Stimulated activated CD4-positive, alpha-beta T cell treated with anti-CD3 and anti-CD28 coated beads, Interleukin-15, amount 100 ng/mL, for 1 hour (primary cell): ENCODE results near the gene TMEM45B.
"Not testable (repeated sequence)": the region's sequence is repeated elsewhere in the genome, so short reads cannot be mapped to it uniquely, and the experiment has no call there.

Experiments
- DNase-seq, 2 donors: peaks; one replicate each; pipeline ENCODE4 v3.0.0-alpha.2; 2020; ENCODE audit warnings: low read depth in 1 of 2, low spot score in 1 of 2

Gene TMEM45B

DNA sequence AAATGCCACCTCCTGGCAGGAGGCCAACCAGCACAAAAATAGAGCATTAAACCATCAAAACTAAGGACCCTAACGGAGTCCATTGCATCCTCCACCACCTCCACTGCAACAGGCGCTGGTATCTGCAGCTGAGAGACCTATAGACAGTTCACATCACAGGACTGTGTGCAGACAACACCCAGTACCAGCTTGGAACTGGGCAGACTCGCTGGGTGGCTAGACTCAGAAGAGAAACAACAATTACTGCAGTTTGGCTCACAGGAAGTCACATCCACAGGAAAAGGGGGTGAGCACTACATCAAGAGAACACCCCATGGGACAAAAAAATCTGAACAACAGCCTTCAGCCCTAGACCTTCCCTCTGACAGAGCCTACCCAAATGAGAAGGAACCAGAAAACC, 11.6 kb upstream of the TMEM45B start:
- no peak for DNase-seq

DNA sequence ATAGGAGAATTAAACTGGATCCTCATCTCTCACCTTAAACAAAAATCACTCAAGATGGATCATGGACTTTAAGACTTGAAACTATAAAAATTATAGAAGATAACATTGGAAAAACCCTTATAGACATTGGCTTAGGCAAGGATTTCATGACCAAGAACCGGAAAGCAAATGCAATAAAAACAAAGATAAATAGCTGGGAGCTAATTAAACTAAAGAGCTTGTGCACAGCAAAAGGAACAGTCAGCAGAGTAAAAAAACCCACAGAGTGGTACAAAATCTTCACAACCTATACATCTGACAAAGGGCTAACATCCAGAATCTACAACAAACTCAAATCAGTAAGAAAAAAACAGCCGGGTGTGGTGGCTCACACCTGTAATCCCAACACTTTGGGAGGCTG, 7.4 kb upstream of the TMEM45B start:
- DNase-seq = not testable (repeated sequence)

DNA sequence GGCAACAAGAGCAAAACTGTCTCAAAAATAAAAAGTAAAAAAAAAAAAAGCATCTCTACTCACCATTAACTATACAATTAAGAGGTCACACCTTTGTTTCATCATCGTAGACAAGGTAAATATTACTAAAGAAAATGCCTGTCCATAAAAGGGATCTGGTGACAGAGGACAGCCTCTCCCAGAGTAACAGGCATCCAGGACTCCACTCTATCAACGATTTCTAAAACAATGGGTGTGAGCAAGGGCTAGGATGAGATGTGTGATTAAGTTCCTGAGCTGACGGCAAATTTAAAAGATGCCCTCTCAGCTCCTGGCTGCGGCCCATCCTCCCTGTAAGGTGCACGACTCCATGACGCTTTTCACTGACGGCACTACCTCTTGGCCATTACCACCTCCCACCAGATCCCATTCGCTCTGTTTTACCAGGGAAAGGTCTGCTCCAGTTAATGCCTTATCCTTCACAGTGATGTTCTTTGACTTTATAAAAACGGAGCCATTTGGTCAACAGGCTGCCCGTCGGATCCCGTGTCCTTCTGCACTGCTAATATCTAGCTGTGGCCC, 2.3 kb upstream of the TMEM45B start:
- no peak for DNase-seq

DNA sequence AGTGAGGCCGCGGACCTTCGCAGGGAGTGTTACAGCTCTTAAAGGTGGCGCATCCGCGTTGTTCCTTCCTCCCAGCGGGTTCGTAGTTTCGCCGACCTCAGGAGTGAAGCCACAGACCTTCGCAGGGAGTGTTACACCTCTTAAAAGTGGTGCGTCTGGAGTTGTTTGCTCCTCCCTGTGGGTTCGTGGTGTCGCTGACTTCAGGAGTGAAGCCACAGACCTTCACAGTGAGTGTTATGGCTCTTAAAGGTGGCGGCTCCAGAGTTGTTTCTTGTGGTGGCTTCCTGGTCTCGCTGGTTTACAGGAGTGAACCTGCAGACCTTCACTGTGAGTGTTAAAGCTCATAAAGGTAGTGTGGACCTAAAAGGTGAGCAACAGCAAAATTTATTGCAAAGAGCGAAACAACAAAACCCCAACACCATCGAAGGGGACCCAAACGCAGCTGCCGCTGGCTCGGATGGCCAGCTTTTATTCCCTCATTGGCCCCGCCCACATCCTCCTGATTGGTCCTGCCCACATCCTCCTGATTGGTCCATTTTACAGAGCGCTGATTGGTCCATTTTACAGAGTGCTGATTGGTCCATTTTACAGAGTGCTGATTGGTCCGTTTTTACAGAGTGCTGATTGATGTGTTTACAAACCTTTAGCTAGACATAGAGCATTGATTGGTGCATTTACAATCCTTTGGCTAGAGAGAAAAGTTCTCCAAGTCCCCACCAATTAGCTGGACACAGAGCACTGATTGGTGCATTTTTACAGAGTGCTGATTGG, 1.2 kb upstream of the TMEM45B start:
- peak; percentile 58 to 64 for DNase-seq

DNA sequence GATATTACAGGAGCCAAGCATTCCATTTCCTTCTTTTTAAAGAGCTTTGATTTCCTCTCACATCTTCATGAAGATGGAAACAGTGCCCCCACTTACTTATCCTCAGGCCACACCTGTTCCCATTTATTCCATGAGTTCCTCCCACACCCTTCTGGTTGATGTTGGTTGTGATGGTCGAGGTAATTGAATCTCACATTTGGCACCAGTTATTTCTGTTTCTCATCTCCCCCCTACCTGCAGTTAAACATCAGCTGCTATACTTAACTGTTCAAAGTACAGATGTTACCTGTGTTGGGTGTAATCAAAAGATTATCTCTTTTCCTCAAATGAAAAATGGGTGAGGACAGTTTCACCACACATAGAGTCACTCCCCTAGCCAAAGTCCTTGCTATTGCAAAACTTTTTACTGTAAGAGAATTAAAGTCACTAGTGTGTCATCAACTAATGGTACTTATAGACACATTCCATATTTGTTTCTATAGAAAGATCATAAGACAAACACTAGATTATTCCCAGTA, 1.9 kb downstream of the TMEM45B start:
- no peak for DNase-seq

DNA sequence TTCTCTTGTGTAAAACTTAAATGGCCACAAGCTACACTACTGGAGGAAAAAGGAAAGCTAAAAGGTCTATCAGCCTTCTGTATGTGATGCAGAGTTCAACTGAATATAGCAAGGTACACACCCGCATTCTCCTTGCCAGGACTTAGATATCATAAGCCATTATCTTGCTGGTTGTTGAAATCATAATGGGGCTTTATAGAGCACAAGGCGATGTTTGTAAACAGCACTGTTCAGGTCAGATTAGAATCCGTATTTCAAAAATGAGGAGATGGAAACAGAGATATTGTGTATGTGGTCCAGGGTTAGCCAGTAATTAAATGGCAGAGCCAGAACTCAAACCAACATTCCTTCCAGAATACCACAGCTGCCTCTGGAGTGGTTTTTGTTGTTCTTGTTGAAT, 2.6 kb downstream of the TMEM45B start:
- DNase-seq = not testable (repeated sequence)

DNA sequence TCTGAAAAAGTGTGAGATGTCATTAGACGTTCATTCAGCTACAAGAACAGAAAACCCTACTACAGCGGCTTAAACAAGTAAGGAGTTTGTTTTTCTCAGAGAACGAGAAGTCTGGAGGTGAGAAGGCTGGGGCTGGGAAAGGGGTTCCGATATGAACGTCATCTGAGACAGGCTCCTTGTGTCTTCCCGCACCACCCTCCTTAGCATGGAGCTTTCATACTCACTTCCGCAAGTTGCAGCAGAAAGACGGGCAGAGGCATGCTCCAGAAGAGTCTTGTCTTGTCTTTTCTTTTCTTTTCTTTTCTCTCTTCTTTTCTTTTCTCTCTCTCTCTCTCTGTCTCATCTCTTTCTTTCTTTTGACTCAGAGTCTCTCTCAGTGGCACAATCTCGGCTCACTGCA, 3.6 kb downstream of the TMEM45B start:
- no peak for DNase-seq

DNA sequence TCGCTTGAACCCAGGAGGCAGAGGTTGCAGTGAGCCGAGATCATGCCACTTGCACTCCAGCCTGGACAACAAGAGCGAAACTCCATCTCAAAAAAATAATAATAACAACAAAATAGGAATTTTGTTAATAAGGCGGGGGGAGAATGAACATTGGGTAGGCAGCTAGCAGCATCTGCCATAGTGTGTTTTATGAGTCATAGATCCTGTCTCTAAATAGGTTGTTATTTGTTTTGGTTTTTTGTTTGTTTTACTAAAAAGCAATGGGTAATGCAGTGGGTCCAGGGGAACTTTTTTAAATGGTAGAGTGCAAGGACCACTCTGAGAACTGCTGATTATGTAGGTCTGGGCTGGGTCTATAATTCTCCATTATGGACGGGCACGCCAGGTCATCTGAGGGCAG, 4.6 kb downstream of the TMEM45B start:
- not testable (repeated sequence) for DNase-seq

DNA sequence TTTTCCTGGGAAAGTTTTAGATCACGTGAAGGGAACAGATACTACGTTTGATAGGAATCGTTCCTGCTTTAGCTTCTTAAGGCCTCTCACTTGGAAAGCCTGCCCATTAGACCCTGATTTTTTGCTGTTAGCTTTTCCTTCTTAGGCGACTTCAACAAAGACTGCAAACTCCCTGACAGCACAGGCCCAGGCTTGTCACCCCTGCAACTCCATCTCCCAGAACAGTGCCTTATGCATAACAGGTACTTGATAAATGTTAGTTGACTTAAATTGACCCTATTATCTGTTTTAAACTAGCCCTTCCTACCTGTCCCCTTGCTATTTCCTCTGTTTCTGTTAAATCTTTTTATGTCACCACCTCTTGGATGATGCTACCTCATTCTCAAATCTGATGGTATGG, 7.6 kb downstream of the TMEM45B start:
- DNase-seq = not testable (repeated sequence)

DNA sequence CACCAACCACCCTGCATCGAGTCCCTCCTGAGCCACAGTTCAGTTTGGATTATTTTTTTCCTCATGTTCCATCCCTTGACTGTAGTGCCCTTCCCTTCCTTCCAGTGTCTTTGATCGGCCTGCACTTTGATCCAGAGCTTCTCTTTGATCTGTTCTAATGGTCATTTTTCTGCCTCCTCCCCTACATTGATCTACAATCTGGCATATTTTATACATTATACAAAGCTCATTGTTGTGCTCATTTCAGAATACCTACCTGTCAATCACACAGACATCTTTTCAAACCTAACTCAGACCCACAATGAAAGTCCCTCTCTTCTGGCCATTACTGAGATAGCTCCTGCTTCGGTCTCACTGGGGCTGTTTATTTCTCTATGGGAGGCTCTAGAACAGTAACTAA, 8.2 kb downstream of the TMEM45B start:
- DNase-seq = not testable (repeated sequence)

DNA sequence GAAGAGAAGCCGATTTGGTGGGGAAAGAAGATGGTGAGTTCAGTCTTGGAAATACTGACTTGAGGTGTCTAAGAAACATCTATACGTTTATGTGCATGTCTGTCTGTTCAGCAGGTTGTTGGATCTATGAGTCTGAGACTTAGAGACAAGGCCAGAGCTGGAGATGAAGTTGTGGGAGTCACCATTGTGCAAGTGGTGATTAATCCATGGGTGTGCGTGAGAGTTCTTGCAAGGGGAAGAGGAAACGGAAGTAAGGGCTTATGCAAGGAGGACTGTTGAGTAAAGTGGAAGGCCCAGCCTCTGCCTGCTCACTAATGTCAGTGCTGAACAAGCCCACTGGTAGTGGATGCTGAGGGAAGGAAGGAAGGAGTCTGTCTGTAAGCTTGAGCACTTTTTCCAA, 9.7 kb downstream of the TMEM45B start:
- DNase-seq = no peak

DNA sequence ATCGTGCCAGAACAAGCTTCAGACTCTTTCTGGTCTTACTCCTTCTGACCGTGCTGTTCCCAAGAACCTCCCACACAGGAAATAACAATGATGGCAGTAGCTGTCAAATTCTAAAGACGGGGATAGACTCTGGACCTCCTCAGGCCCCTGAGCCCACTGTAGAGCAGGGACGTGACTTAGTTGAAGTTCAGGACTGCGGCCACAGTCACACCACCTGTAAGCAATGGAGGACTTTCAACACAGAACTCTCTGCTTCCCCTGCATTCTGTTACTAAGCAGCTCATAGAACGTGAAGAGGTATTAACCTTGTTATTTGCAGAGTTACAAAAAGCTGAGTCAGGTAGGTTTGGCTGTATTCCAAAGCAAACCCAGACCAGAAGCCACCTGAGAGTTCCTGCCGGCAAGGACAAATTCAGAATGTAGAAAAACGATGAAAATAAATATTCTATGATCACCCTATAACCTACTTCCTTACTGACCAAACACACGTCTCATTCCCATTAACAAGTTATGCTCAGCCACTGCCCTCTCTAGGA, 12.7 kb downstream of the TMEM45B start:
- no peak for DNase-seq

DNA sequence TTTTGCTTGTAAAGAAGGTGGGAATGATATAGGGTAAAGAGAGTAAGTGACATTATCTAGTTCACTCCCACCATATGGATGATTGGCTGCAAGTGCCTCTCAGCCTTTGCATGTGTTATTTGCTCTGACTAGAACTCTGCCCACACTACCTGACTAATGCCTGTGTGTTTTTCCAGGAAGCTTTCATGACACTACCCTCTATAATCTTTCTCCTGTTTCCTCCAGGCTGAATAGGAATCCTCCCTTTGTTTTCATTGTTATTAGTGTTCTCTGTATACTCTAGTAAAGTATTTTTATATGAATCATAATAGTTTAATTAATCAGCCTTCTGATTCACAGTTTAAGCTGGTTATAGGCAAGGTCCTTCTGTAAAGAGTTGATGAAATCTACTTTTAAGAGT, 13.8 kb downstream of the TMEM45B start:
- not testable (repeated sequence) for DNase-seq

DNA sequence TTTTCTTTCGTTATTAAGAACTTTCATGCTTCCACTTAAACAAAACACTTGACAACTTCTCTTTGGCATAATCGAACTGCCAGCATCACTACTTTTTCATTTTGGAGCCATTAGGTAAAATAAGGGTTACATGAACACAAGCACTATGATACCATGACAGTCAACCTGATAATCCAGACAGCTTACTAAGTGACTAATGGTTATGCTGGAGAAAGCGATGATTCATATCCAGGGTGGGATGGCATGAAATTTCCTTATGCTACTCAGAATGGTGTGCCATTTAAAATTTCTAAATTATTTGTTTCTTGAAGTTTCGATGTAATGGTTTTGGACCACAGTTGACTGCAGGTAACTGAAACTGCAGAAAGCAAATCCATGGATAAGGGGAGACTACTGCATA, 15.6 kb downstream of the TMEM45B start:
- DNase-seq = not testable (repeated sequence)

DNA sequence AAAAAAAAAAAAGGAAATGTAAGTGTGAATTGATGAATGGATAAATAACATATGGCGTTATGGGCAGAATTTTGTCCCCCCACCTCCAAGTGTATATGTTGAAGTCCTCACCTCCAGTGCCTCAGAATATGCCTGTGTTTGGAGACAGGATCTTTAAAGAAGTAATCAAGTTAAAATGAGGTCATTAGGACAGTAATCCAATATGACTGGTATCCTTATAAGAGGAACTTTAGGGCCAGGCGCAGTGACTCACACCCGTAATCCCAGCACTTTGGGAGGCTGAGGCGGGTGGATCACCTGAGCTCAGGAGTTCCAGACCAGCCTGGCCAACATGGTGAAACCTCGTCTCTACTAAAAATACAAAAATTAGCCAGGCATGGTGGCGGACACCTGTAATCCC, 17.6 kb downstream of the TMEM45B start:
- DNase-seq = not testable (repeated sequence)

DNA sequence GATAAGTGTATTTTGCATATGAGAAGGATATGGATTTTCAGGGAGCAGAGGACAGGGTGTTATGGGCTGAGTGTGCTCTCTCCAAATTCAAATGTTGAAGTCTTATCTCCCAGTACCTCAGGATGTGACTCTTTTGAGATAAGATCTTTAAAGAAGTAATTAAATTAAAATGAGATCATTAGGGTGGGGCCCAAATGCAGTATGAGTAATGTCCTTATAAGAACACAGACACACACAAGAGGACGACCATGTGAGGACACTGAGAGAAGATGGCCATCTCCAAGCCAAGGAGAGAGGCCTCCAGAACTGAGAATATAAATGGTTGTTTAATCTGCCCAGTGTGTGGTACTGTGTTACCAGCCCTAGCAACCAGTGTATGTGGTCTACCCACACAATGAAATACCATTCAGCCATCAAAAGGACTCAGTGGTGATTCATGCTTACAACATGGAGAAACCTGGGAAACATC, 20.8 kb downstream of the TMEM45B start:
- not testable (repeated sequence) for DNase-seq

DNA sequence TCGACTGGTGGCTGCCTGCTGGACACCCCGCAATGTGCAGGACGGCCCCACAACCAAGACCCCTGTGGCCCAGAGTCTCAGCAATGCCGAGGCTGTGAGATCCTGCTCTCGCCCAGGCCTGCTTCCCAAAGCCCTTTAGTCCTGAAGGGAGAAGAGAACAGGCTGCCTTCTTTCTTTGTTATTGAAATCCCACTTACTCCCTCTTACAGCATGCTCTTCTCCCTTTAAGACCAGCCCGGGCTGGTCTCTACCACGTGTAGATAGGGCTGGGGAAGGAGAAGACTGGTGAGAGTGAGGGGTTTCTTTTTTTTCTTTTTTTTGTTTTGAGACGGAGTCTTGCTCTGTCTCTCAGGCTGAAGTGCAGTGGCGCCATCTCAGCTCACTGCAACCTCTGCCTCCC, 21.3 kb downstream of the TMEM45B start:
- DNase-seq = no peak

DNA sequence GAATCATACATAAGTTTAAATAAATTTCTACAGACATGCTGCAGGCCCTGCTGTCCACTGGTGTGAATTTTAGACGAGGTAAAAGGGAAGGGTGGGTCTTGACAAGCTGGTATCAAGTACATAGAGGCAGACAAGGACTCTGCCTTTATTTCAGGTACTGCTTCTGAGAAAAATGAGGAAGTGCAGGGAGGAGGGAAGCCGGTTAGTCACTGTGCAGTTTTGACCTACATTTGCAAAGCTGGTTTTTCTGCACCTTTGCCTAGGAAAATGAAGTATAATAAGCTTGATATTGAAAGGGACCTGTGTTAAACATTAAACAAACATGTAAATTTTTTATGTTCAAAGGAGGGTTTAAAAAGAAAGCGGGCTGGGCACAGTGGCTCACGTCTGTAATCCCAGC, 24.6 kb downstream of the TMEM45B start:
- DNase-seq = no peak

DNA sequence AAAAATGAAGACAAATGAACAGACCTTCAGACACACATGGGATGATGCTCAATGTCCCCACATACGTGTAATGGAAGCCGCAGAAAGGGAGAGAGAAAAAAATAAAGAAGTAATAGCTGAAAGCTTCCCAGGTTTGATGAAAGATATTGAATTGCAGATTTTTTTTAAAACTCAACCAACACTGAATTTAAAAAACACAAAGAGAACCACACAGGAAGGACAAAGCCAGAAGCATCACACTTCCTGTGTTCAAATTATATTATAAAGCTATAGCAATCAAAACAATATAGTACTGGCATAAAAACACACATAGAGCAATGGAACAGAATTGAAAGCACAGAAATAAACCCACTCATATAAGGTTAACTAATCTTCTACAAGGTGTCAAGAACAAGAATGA, 26.5 kb downstream of the TMEM45B start:
- no peak for DNase-seq

DNA sequence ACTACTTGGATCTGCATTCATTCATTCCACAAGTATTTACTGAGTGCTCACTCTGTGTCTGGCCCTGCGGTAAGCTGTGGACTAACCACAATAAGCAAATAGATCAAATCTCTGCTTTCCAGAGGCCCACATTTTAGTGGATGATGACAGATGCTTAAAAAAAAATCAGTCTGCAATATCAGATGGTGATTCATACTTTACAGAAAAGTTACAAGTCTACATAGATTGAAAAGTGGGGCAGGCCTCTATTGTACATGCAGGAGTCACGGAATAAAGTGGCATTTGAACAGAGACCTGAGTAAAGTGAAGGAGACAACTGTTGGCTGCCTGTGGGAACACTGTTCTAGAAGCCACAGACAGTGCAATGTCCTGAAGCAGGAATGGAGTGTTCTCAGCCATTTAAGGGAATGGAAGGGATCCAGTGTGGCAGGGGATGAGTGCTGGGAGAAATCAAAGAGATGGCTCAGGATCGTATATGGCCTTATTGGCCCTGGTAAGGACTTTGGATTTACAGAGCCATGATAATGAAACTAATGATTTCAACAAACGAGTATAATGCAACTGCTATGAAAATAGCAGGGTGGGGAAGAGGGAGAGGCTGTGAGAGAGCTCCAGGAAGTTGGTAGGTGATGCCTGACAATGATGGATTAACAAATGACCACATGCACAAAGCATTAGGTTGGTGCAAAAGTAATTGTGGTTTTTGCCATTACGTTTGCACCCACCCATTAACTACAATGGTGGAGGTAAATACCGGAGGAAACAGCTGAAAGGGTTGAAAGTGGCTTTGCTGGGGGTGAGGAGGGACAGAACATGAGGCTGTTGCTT, 31.1 kb downstream of the TMEM45B start:
- no peak for DNase-seq

DNA sequence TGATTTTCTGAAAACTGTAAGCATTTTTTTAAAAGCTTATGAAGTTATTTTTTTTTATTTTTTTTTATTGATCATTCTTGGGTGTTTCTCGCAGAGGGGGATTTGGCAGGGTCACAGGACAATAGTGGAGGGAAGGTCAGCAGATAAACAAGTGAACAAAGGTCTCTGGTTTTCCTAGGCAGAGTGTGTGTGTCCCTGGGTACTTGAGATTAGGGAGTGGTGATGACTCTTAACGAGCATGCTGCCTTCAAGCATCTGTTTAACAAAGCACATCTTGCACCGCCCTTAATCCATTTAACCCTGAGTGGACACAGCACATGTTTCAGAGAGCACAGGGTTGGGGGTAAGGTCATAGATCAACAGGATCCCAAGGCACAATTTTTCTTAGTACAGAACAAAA, 31.7 kb downstream of the TMEM45B start:
- not testable (repeated sequence) for DNase-seq
